Prostate gland (tissue), 2 donors: ENCODE results near the gene MTAP.

Experiments used
- CTCF ChIP-seq, 4 experiments: fragments of 200-600 bp in 2 of 4; fragments of 450-650 bp in 2 of 4; sonication (generic) in 2 of 4; IDR thresholded peaks; 1 replicate in 3 of 4; 2 replicates in 1 of 4; pipeline ENCODE4 v1.5.1; 2016 to 2019; ENCODE audit warnings: antibody characterized with exemption in 4 of 4, mild to moderate bottlenecking in 2 of 4, moderate library complexity in 2 of 4
- POLR2A ChIP-seq: fragments of 450-650 bp; IDR thresholded peaks from one replicate; pipeline ENCODE4 v1.6.1; 2016; ENCODE audit warnings: antibody characterized with exemption, mild to moderate bottlenecking
- POLR2AphosphoS5 ChIP-seq: sonication (generic); formaldehyde crosslinking; IDR thresholded peaks from one replicate; pipeline ENCODE4 v1.6.1; 2017; ENCODE audit warnings: antibody characterized with exemption

DNA sequence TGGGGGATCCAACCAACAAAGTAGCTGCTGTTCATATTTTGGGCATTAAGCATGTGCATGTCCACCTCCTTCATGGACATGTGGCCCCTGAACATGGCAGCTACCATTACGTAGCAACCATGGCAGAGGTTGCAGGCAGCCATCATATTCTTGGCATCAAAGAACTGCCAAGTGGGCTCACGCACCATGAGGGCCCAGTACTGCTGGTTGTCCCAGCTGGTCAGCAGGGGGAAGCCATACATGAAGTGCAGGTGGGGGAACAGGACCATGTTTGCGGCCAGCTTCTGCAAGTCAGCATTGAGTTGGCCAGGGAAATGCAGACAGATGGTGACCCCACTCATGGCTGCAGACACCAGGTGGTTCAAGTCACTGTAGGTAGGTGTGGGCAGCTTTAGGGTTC is 9.5 kb downstream of the MTAP start:
- TF ChIP-seq CTCF (IDR thresholded peaks at IDR 0.05) (no peak), POLR2A (no peak), POLR2AphosphoS5 (no peak)
